ENCODE results near the gene CACNA1H.
"Not testable (repeated sequence)": the region's sequence is repeated elsewhere in the genome, so short reads cannot be mapped to it uniquely, and the experiment has no call there.

CACNA1H gene

DNA sequence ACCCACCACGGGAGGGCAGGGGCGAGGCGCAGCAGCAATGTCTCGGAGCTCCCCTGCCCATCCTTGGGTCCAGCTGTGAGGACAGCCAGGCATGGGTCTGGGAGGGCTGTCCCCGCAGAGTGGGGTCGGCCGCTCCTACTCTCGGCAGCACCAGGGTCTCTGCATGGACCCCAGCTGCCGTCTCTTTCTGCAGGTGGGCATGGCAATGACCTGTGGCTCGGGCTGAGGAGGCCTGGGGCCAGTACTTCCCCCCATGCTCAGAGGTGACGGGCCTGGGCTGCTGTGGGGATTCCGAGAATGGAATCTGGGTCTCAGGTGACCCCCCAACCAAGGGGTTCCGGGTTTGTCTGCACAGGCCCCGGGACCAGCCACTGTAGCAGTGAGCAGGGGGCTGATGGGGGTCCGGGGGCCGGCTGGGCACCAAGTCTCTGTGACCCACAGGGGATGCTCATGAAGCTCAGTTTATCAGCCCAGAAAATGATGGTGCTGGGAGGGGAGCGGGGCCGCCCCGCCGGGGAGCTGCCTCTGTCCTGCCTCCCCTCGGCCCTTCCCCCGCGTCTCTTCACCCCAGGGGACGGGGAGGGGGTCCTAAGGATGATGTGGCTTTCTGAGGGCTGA, 23.5 kb downstream of the CACNA1H start:
- no peak for DNase-seq

DNA sequence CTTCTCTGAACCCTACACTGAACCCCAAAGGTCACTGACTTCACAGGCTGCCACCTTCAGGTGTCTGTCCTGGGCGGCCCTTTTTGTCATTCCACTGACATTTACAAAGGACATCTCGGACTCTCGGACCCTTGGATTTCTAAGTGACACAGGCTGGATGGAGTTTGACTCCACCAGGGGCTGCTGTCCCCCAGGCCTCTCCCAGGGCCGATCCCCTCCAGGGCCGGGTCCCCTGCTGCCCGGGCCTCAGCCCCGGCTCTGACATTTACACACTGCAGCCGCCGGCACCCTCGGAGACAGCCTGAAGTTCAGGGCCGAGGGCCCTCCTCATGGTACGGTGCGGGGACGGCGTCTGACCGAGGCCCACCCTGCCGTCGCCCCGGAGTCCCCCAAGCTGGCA, 24.1 kb downstream of the CACNA1H start:
- no peak for DNase-seq

DNA sequence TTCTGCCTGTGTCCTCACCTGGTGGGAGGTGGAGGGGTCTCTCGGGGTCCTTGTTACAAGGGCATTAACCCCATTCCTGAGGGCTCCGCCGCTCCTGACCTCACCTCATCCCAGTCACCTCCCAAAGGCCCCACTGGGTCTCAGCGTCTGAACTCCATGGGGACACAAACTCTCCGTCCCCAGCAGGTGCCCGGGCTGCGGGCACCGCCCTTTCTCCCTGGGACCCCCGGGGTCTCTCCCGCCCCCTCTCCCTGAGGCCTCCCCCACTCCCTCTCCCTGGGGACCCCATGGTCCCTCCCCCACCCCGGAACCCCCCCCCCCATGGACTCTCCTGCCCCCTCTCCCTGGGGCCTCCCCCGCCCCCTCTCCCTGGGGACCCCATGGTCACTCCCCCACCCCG, 24.8 kb downstream of the CACNA1H start:
- no peak for DNase-seq

DNA sequence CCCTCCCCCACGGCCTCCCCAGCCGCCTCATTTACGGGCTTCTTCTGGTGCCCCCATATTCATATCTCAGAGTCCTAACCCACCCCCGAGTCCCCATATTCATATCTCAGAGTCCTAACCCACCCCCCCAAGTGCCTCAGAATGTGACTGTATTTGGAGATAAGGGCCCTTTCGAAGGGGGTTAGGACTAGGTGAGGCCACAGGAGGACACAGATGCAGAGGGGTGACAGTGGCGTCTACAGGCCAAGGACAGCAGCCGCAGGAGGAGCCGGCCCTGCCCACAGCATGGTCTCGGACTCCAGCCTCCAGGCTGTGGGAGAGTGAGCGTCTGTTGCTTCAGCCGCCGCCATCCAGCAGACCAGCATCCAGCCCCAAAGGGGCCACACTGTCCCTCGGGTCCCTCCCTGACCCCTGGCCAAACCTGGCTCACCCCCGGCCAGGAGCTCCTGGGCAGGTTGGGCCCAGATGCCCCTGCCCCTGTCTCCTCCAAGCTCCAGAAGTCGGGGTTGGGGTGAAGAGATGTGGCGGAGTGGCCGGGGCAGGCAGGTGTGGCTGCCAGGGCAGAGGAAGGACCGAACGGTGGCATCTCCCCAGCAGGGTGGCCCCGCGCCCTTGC, 25.5 kb downstream of the CACNA1H start:
- DNase-seq = no peak

DNA sequence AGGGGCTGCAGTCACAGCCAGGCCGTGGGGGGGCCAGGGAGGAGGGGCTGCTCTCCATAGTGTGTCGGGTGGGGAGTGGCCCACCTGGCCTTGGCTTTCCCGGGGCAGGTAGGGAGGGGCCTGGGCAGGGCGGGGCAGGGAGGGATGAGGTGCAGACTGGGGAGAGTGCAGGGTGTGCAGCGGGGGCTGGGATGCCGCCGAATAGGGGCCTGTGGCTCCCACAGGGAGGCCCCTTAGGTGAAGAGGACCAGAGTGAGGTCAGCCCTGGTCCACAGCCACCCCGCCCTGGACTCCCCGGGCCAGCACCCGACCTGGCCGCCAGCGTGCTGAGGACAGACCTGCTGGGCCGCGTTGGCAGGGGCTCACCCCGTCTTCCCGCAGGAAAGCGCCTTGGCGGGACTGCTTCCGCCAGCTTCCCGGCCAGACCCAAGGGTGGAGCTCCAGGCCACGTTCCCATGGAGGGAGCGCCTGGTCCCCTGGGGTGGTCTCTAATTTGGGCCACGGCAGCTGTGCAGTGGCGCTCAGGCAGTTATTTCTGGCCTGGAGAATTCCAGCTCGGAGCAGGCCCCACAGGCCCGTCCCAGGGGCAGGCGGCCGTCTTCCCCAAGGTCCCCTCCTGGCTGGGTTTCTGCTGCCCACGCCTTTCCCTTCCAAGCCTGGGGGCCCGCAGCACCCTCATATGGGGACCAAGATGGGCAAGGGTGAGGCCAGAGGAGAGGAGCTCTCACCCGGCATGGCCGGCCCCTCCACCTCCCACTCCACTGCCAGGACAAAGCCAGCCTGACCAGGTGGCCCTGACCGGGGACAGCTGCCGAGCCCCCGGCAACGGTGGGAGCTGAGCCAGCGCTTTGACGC, 27.9 kb downstream of the CACNA1H start:
- DNase-seq = peak in 3 of 6 experiments; percentile 75 to 82 (median 75)

DNA sequence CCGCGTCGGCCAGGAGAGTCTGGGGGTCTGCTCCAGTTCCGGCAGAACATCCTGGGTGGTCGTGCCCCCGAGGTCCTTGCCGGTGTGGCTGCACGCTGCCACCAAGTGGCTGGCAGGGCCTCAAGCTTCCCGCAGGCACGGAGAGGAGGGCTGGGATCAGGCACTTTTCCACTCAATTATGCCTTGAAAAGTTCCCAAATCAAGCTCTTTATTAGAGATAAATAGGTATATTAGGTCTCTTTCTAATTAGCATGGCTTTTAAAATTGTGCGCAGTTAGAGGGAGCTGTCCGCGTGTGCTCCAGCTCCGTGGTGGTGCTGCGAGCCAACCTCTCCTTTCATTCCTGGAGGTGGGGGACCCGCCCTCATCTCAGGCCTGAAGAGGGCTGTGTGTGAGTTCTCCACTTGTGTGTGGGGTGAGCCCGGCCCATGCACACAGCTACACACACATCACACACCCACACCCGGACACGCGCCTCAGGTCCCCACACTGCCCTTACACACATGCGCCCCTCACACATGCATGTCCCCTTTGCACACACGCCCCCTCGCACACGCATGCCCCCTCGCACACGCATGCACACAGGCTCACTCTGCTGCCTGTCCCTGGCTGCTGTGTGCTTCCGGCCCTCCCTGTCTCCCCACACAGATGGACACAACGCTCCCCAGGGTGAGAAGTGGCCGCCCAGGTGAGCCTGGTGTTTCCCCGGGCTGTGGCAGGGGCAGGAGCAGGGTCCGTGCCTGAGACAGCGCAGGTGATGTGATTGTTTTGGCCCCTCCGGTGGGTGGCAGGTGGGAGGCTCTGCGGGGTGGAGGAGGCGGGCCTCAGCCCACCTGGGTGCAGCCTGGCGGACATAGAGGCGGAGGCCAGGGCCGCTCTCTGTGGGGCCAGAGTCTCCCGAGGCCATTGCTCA, 28.8 kb downstream of the CACNA1H start:
- no peak for DNase-seq

DNA sequence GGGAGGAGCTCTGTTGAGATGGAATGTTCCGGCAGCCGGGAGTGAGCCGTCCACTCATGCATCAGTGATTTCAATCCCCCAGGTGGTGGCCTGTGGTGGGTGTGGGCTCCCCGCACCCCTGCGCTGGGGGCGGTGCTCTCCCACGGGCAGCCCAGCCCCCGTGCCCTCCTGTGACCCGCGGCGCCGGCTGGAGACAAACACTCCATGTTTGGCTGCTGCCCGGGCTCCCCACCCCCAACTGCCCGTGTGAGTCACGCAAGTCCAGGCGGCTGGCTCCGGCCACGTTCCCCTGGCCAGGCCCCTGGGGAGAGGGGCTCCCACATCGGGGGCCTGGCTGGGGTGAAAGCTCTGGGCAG, 29.4 kb downstream of the CACNA1H start:
- DNase-seq = no peak

DNA sequence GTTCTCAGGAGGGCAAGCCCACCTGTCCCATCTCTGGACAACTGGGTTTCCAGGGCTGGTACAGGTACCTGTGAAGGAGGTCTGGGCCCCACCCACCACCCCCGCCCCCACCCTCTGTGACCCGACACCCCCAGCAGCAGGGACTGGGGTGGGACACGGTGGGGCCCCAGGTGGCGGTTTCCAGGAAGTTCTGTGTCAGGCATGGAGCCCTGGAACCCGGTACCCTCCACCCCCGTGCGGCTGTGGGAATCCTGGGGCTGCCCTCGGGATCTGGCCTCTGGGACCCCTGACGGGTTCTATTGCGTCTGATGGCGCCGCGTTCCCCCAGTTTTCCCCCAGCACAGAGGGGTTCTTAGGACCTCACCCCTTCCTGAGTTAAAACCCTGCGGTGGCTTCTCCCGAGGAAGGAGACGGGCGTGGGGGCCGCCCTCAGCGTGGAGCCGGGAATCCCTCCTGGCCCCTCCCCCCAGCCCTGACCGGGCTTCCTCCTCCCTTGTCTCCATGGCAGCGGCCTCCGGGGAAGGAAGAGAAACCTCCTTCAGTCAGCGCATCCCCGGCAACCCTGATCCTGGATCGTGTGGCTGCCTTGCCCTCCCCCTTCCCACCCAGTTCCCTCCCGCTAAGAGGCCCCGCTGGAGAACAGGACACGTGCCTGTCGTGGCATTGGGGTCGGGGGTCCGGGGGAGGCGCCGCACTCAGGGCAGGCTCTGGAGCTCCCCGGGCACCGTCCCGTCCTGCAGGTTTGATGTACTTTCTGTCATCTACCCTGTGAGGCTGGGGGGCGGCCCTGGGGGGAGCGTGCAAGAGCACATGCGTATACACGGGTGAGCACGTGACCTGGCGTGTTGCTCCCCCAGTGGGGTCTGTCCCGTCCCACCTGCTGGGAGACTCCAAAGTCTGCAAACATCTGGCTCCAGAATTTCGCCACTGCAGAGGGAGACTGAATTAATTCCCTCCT, 30.3 kb downstream of the CACNA1H start:
- DNase-seq = no peak

DNA sequence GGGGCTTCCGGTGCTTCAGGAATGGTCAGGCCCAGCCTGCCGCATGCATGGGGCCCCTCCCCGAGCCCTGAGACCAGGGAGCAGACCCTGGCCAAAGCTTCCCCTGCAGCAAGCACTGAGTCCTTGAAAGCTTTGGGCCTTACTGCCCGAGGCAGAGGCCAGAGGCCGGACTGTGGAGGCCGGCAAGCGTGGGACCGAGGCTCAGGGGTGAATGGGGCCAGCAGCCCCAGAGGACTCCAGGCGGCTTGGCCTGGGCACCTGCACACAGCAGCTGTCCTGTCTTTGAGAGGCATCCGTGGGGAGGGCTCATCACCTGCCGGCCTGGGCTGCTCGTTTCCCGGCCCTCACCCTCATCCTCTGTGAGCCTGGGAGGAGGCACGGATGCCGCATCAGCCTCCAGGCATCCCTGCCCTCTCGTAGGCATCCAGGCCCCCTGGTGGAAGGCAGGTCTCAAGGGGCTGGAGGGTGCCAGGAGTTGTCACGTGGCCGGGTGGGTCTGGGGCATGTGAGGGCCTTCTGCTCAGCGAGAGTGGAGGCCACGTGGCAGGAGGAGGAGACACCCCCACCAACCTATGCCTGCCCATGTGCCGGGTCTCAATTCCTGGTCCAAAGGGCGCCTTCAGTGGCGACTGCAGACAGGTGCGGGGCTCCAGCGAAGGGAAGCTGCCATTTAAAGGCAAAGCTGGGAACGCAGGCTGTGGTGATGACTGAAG, 31.4 kb downstream of the CACNA1H start:
- no peak for DNase-seq

DNA sequence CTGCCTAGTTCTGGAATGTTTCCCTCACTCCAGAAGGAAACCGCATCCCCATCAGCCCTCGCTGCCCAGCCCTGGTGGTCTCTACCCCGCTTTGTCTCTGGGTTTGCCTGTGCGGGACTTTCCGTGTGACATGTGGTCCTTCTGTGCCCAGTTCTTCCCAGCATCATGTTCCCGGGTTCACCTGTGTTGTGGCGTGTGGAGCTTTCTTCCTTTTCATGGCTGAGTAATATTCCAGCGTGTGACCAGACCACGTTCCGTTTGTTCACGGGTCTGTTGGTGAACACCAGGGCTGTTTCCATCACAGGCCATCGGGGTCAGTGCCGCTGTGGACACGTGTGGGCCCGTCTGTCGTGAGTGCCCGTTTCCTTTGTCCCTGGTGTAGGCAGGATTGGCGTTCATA, 32.1 kb downstream of the CACNA1H start:
- no peak for DNase-seq

DNA sequence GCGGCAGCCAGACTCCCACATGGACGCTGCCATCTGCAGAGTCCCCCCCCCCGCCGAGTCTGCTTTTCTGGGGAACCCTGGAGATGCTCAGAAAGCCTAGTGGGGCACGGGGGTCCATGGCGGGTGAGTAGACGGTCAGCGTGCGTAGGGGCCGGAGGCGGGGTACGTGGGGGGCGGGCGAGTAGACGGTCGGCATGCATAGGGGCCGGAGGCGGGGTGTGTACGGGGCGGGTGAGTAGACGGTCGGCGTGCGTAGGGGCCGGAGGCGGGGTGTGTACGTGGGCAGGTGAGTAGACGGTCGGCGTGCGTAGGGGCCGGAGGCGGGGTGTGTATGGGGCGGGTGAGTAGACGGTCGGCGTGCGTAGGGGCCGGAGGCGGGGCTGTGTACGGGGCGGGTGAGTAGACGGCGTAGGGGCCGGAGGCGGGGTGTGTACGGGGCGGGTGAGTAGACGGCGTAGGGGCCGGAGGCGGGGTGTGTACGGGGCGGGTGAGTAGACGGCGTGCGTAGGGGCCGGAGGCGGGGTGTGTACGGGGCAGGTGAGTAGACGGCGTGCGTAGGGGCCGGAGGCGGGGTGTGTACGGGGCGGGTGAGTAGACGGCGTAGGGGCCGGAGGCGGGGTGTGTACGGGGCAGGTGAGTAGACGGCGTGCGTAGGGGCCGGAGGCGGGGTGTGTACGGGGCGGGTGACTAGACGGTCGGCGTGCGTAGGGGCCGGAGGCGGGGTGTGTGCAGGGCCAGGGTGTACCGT, 32.7 kb downstream of the CACNA1H start:
- DNase-seq = peak in 1 of 6 experiments; percentile 7

DNA sequence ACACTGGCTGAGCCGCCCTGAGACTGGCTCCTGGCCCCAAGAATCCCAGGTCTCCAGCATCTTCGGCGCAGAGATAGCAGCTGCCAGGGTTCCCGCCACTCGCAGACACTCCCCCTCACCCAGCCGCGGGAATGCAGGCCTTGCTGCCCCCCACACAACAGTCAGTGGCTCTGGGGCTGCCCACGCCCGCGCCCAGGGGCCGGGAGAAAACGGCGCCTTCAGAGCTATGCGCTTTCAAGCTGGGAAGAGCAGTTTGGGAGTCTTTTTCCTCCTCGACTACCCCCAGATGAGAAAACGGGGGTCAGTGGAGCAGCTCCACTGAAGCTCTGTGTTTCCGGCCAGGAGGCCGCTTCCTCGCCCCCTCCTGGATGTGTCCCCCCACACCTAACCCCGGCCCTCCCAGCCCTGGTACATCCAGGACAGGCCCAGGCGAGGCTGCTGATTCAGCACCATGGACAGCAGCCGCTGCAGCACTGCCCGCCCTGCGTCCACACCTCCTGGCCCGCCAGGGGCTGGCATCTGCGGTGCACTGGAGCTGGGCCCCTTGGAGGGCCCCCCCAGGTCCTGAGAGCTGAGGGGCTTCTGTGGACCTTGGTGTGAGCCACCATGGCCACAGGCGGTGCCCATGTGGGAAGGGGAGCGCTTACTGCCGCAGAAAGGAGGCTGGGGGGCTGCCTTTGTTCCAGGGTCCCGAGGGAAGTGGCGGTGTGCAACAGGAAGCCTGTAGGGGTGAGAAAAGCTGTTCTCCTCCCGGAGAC, 35.7 kb downstream of the CACNA1H start:
- DNase-seq = peak in 5 of 6 experiments; percentile 16 to 64 (median 44)

DNA sequence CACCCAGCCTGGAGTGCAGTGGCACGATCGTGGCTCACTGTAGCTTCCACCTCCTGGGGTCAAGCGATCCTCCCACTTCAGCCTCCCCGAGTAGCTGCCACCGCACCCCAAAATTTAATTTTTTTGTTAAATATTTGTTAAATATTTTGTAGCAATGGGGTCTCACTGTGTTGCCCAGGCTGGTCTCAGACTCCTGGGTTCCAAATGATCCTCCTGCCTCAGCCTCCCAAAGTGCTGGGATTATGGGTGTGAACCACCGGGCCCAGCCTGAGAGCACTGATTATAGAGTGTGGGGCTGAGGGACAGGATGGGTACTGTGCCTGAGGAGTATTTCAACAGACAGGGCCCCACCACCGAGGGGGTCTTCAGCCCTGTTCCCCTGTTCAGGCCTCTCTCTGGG, 36.5 kb downstream of the CACNA1H start:
- DNase-seq = no peak

DNA sequence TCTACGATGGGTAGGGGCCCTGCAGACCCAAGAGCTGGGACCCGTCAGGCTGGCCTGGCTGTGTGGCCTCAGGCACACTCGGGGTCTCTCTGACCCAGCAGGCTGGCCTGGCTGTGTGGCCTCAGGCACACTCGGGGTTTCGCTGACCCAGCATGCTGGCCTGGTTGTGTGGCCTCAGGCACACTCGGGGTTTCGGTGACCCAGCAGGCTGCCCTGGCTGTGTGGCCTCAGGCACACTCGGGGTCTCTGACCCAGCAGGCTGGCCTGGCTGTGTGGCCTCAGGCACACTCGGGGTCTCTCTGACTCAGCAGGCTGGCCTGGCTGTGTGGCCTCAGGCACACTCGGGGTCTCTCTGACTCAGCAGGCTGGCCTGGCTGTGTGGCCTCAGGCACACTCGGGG, 37.9 kb downstream of the CACNA1H start:
- DNase-seq = not testable (repeated sequence)

DNA sequence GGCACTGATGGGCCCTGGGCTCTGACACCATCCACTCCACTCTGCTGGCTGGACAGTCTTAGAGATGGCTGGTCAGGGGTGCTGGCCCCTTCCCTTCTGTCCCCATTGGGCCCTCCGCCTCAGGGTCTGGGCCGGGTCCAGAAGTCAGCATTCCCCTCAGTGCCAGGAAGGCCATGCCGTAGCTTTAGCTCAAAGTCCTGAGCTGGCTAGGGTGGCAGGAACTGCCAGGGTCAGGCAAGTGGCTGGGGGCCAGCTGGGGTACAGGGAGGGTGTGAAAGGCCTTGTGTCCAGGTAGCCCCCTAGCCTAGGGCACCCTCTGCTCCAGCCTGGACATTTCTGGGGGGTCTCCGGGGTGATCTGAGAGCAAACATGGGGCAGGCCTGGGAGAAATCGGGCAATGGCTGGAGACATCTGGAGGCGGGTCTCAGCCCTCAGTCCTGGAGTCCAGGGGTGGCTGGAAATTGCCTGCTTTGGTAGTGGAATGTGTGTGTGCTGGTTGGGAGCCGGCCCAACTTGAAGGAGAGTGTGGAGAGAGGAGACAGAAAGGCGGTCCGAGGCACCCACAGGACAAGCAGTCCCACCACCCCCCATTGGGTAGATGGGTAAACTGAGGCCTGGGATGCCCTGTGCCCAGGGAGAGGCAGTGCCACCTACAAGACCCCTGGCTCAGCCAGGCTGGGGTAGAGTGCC, 39.6 kb downstream of the CACNA1H start:
- no peak for DNase-seq

DNA sequence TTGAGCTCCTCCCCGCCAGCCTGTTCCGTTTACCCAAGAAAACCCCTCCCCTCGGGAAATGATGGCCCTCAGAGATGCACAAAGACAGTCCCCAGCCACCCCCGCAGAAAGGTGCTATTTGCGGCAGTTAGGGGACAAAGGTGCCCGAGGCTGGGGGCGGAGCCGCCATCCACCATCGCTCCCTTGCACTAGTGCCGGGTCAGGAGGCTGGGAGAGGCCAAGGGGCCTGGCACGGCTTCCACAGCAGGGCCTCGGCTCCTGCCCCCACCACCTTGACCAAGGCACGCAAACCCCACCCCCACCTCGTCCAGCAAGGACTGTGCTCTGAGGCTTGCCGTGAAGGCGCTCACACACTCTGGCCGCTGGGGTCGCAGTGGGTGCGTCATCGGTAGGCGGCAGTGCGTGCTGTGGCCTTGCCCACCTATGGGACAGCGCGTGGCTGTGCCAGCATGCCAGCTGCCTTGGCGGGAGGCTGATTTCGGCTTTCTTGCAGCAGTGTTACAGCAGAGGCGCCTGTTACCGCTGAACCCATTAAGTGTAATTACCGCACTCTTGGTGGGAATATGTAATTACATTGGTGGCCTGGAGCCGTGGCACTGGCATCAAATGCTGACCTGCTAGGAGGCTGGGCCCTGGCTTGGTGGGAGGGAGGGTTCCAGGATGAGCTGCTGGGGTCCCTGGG, 40.4 kb downstream of the CACNA1H start:
- no peak for DNase-seq

DNA sequence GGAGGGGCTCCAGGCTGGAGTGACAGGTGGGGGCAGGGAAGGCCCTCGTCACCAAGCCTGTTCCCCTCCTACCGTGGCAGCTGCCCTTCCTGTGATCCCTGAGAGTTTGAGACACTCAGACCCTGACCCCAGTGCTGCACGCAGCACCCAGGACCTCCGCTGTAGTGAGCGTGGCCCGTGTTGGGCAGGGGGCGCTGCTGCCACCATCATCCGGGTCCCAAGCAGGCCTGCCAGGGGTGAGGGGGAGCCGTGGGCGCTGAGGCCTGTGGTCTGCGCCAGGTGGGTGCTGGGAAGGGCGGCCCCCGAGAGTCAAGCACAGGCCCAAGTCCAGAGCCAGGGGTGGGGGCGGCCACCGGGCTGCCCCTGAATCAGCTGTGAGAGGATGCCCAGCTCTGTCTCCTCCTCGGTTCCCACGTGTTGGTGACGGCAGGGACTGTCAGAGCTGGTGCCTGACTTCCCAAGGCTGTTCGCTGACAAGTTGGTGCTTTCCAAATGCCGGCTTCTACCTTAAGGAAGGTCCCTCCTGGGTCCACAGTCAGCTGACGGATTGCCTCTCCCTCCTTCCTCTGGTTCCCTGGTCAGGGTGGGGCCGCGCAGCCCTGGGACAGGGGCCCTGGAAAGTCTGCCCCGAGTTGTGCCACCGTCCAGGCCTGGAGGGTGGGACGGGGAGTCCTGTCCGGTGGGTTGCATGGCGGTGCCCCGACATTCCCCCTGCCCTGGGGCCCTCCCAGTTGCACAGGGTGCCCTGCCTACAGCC, 41.1 kb downstream of the CACNA1H start:
- DNase-seq = no peak
